ENCODE results near the gene GPR135. TPM values are rescaled to one million over a fixed set of nuclear protein-coding genes. Genes with fewer than 3 reads are reported as not detected.

GPR135 gene
- total RNA-seq, 1 donor: 5.1 TPM

DNA sequence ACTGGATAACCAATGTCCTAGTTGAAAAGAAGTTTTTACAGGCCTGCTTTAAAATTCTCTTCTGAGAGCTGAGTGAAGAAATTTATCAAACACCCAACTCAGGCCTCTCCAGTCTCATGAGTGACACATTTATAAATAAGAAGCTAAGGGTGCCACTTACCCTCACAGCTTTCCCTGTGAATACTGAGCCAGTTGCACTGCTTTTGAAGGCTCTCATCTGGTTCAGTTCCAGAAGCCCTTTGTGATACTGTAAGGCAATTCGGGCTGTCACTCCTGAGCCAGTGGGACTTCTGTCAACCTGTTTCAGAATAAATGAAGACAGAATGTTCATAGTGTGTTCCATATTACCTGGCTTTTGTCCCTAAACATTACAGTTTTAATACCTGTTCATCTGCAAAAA lies 10.5 kb upstream of the GPR135 start:
- Histone ChIP-seq H3K79me2 (ENCODE audit: insufficient read depth, low read length) (peaks cover 30% of the 10 kb centered on the region), H3K4me2 (ENCODE audit: insufficient read depth, low read length) (no peak overlapping the region), H3K27me3 (ENCODE audit: insufficient read depth, low read length) (no peaks in the 10 kb centered on the region), H4K20me1 (ENCODE audit: insufficient read depth, low read length) (peaks cover 10% of the 10 kb centered on the region), H3K27ac (ENCODE audit: low read depth, low read length) (no peak overlapping the region), H3K36me3 (ENCODE audit: insufficient read depth, low read length) (peaks cover 74% of the 10 kb centered on the region), H2AFZ (ENCODE audit: low read length) (no peak overlapping the region), H3K4me1 (ENCODE audit: insufficient read depth, low read length) (peaks cover 15% of the 10 kb centered on the region), H3K4me3 (ENCODE audit: insufficient read depth, low read length) (no peak overlapping the region), H3K9me3 (ENCODE audit: low read depth, low read length) (no peaks in the 10 kb centered on the region)
- TF ChIP-seq, protein P1, sequence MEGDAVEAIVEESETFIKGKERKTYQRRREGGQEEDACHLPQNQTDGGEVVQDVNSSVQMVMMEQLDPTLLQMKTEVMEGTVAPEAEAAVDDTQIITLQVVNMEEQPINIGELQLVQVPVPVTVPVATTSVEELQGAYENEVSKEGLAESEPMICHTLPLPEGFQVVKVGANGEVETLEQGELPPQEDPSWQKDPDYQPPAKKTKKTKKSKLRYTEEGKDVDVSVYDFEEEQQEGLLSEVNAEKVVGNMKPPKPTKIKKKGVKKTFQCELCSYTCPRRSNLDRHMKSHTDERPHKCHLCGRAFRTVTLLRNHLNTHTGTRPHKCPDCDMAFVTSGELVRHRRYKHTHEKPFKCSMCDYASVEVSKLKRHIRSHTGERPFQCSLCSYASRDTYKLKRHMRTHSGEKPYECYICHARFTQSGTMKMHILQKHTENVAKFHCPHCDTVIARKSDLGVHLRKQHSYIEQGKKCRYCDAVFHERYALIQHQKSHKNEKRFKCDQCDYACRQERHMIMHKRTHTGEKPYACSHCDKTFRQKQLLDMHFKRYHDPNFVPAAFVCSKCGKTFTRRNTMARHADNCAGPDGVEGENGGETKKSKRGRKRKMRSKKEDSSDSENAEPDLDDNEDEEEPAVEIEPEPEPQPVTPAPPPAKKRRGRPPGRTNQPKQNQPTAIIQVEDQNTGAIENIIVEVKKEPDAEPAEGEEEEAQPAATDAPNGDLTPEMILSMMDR (IDR thresholded peaks at IDR 0.05; ENCODE audit: extremely low read depth, low read depth, low read length): no peak
- no peak for DNase-seq (ENCODE audit: insufficient read length, low spot score, missing footprints)

DNA sequence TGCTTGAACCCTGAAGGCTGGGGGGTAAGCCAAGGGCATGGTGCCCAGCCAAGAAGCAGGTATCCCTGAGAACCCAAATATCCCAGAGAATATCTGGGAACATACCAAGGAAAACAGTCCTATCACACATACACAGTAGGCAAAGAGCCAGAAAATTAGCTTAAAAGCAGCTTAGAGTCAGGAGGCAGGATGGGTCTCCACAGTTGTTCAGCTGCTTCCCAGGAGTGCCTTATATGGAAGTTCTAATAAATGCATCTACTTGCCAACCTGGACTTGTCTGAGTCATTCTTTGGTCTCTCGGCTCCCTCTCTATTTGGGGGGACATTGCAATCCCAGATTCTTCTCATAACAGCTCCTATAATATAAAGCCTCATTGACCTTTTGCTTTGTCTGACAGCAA lies 9.0 kb upstream of the GPR135 start:
- peaks cover 6% of the 10 kb centered on the region for H3K4me1 ChIP-seq (ENCODE audit: insufficient read depth, low read length)
- H3K4me3 ChIP-seq (ENCODE audit: insufficient read depth, low read length): no peak overlapping the region
- peaks cover 81% of the 10 kb centered on the region for H3K36me3 ChIP-seq (ENCODE audit: insufficient read depth, low read length)
- TF ChIP-seq, protein P1 (IDR thresholded peaks at IDR 0.05; ENCODE audit: extremely low read depth, low read depth, low read length): no peak
- peaks cover 17% of the 10 kb centered on the region for H3K79me2 ChIP-seq (ENCODE audit: insufficient read depth, low read length)
- peak overlapping the region; percentile 17 for H3K27ac ChIP-seq (ENCODE audit: low read depth, low read length)
- no peak for DNase-seq (ENCODE audit: insufficient read length, low spot score, missing footprints)
- H4K20me1 ChIP-seq (ENCODE audit: insufficient read depth, low read length): peaks cover 3% of the 10 kb centered on the region
- H3K27me3 ChIP-seq (ENCODE audit: insufficient read depth, low read length): no peaks in the 10 kb centered on the region
- H2AFZ ChIP-seq (ENCODE audit: low read length): no peak overlapping the region
- H3K9me3 ChIP-seq (ENCODE audit: low read depth, low read length): no peaks in the 10 kb centered on the region
- H3K4me2 ChIP-seq (ENCODE audit: insufficient read depth, low read length): no peak overlapping the region

- DNase-seq (ENCODE audit: insufficient read length, low spot score, missing footprints): peak; percentile 96
- Histone ChIP-seq H3K27me3 (ENCODE audit: insufficient read depth, low read length) (no peaks in the 10 kb centered on the region), H3K36me3 (ENCODE audit: insufficient read depth, low read length) (peaks cover 15% of the 10 kb centered on the region), H3K4me1 (ENCODE audit: insufficient read depth, low read length) (peaks cover 8% of the 10 kb centered on the region), H3K4me3 (ENCODE audit: insufficient read depth, low read length) (peak overlapping the region; percentile 75), H3K9me3 (ENCODE audit: low read depth, low read length) (no peaks in the 10 kb centered on the region), H3K27ac (ENCODE audit: low read depth, low read length) (peak overlapping the region; percentile 43), H3K4me2 (ENCODE audit: insufficient read depth, low read length) (peak overlapping the region; percentile 86), H4K20me1 (ENCODE audit: insufficient read depth, low read length) (peaks cover 14% of the 10 kb centered on the region), H3K79me2 (ENCODE audit: insufficient read depth, low read length) (no peaks in the 10 kb centered on the region), H2AFZ (ENCODE audit: low read length) (peak overlapping the region; percentile 84)
- TF ChIP-seq, protein P1 (IDR thresholded peaks at IDR 0.05; ENCODE audit: extremely low read depth, low read depth, low read length): no peak
These were observed 479 bp downstream of the GPR135 start for GRCh38 chr14:59464486-59465315.

DNA sequence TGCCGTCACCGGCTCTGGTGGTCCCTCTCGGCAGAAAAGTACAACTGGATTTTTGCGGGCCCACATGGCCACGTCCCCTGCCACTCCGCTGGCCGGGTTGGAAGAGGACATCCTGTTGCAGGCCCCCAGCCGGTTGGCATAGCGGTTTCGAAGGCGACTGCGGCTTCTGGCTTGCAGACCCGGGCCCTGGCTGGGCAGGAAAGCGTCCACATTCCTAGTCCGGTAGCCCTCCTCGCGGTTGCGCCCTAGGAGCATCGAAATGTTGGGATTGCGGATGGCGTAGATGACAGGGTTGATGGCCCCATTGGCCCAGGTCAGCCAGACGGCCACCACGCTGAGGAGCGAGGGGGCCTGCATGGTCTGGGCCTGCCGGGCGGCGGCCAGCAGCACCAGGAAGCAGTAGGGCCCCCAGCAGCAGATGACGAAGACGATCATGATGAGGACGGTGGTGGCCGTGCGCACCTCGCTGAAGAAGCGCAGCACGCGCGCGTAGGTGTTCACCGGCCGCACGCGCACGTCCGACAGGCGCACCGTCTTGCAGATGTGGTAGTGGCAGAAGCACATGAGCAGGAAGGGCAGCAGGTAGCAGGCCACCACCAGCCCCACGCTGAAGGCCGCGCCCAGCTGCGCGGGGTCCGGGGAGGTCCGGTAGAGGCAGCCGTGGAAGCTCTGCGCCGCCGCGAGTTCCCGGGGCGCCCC lies 1.2 kb downstream of the GPR135 start:
- peaks cover 14% of the 10 kb centered on the region for H4K20me1 ChIP-seq (ENCODE audit: insufficient read depth, low read length)
- H3K4me2 ChIP-seq (ENCODE audit: insufficient read depth, low read length): peak overlapping the region; percentile 86
- peak overlapping the region; percentile 38 for H3K27ac ChIP-seq (ENCODE audit: low read depth, low read length)
- DNase-seq (ENCODE audit: insufficient read length, low spot score, missing footprints): no peak
- H3K4me1 ChIP-seq (ENCODE audit: insufficient read depth, low read length): peaks cover 8% of the 10 kb centered on the region
- H3K27me3 ChIP-seq (ENCODE audit: insufficient read depth, low read length): no peaks in the 10 kb centered on the region
- TF ChIP-seq, protein P1 (IDR thresholded peaks at IDR 0.05; ENCODE audit: extremely low read depth, low read depth, low read length): no peak
- peak overlapping the region; percentile 40 for H2AFZ ChIP-seq (ENCODE audit: low read length)
- peaks cover 21% of the 10 kb centered on the region for H3K36me3 ChIP-seq (ENCODE audit: insufficient read depth, low read length)
- H3K4me3 ChIP-seq (ENCODE audit: insufficient read depth, low read length): peak overlapping the region; percentile 75
- no peaks in the 10 kb centered on the region for H3K9me3 ChIP-seq (ENCODE audit: low read depth, low read length)
- H3K79me2 ChIP-seq (ENCODE audit: insufficient read depth, low read length): no peaks in the 10 kb centered on the region

Measured in osteoblast (primary cell).